Suprapubic skin (tissue), 4 donors: ENCODE results near the gene GNB1L. TPM values are rescaled to one million over a fixed set of nuclear protein-coding genes. Genes with fewer than 3 reads are reported as not detected.

Source experiments
- DNase-seq, 2 donors: peaks; one replicate each; pipeline ENCODE4 v3.0.0-alpha.2; 2019; ENCODE audit warnings: low spot score in 2 of 2
- H3K27ac ChIP-seq: fragments of 200-600 bp; sonication (generic); one replicate; pipeline ENCODE4 v1.5.1; 2019
- H3K27me3 ChIP-seq: fragments of 200-600 bp; sonication (generic); one replicate; pipeline ENCODE4 v1.5.1; 2019
- H3K36me3 ChIP-seq: fragments of 200-600 bp; sonication (generic); one replicate; pipeline ENCODE4 v1.5.1; 2019
- H3K4me1 ChIP-seq: fragments of 200-600 bp; sonication (generic); one replicate; pipeline ENCODE4 v1.5.1; 2019
- H3K4me3 ChIP-seq: fragments of 200-600 bp; sonication (generic); one replicate; pipeline ENCODE4 v1.5.1; 2019; ENCODE audit warnings: mild to moderate bottlenecking
- H3K9me3 ChIP-seq: fragments of 200-600 bp; sonication (generic); one replicate; pipeline ENCODE4 v1.5.1; 2019
- EP300 ChIP-seq: sonication (generic); formaldehyde crosslinking; IDR thresholded peaks from one replicate; pipeline ENCODE4 v1.6.1; 2017; ENCODE audit warnings: antibody characterized with exemption
- POLR2A ChIP-seq, 2 donors: fragments of 450-650 bp; IDR thresholded peaks; one replicate each; pipeline ENCODE4 v1.6.1; 2017; ENCODE audit warnings: antibody characterized with exemption in 2 of 2, mild to moderate bottlenecking in 2 of 2, moderate library complexity in 2 of 2
- POLR2AphosphoS5 ChIP-seq, 3 donors: sonication (generic); formaldehyde crosslinking; IDR thresholded peaks; one replicate each; pipeline ENCODE4 v1.6.1; 2017; ENCODE audit warnings: antibody characterized with exemption in 3 of 3
- WGBS: methylation state at CpG from one replicate; pipeline ENCODE4 v1.1.5; 2018; 5-methylcytosine and 5-hydroxymethylcytosine counted together
- total RNA-seq, 4 donors: library from RNA; depleted of rRNA; stranded (reverse); fragments of >200 nt; gene quantifications; one replicate each; pipeline ENCODE4 v1.1.0, GENCODE V29; 2016
- TF ChIP-seq, protein P1 (sequence below), 2 donors: fragments of 200-600 bp in 1 of 2; fragments of 450-650 bp in 1 of 2; sonication (generic) in 1 of 2; IDR thresholded peaks; one replicate each; pipeline ENCODE4 v1.5.1; 2016 to 2019; ENCODE audit warnings: antibody characterized with exemption in 2 of 2, mild to moderate bottlenecking in 1 of 2, moderate library complexity in 1 of 2

Gene GNB1L
- total RNA-seq, 4 donors from 2014 or later: 6.3 to 14.6 (median 10.9) TPM

DNA sequence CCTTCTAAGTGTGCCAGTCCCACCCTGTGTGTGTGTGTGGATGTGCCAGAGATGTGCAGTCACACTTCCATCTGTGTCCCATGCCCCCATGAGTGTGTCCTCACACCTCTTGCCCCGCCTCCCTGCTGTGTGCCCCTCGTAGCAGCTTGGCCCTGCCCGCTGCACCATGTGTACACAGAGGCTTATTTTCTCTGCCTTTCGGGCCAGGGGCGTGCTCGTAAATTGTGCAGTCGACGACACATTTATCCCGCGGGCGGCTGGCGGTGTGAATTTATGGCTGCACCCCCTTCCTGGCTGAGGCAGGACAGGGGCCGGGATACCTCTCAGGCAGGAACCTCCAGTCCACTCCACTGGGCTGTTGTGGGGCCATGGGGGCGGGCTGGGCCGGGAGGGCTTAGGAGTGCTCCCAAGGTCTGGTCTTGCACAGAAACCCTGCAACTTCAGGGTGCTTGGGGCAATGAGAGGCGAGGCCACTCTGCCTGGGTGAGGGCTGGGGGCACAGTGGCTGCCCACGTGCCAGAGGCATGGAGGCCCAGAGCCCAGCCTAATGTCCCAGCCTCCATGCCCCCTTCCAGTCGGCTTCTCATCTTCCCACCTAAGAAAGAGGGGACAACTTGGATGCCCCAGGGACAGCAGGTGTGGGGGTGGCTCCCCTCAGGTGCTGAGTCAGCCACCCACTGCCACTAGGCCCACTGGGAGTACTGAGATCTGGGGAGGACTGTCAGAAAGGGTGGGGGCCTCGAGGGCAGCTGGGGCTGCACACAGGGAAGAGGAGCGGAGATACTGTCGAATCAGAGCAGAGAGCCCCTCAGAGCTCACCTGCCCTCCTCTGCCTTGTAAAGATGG is 118.8 kb downstream of the GNB1L start:
- no peak for DNase-seq
- peaks cover 3% of the 10 kb centered on the region for H3K4me1 ChIP-seq
- TF ChIP-seq POLR2A (IDR thresholded peaks at IDR 0.05) (no peak), EP300 (no peak), POLR2AphosphoS5 (IDR thresholded peaks at IDR 0.05) (no peak)
- TF ChIP-seq, protein P1, sequence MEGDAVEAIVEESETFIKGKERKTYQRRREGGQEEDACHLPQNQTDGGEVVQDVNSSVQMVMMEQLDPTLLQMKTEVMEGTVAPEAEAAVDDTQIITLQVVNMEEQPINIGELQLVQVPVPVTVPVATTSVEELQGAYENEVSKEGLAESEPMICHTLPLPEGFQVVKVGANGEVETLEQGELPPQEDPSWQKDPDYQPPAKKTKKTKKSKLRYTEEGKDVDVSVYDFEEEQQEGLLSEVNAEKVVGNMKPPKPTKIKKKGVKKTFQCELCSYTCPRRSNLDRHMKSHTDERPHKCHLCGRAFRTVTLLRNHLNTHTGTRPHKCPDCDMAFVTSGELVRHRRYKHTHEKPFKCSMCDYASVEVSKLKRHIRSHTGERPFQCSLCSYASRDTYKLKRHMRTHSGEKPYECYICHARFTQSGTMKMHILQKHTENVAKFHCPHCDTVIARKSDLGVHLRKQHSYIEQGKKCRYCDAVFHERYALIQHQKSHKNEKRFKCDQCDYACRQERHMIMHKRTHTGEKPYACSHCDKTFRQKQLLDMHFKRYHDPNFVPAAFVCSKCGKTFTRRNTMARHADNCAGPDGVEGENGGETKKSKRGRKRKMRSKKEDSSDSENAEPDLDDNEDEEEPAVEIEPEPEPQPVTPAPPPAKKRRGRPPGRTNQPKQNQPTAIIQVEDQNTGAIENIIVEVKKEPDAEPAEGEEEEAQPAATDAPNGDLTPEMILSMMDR (IDR thresholded peaks at IDR 0.05): no peak
- no peak overlapping the region for H3K27ac ChIP-seq
- peaks cover 3% of the 10 kb centered on the region for H3K27me3 ChIP-seq
- no peaks in the 10 kb centered on the region for H3K9me3 ChIP-seq
- no peaks in the 10 kb centered on the region for H3K36me3 ChIP-seq
- 86% methylated on average over 17 of the region's 21 CpGs for WGBS
- no peak overlapping the region for H3K4me3 ChIP-seq

DNA sequence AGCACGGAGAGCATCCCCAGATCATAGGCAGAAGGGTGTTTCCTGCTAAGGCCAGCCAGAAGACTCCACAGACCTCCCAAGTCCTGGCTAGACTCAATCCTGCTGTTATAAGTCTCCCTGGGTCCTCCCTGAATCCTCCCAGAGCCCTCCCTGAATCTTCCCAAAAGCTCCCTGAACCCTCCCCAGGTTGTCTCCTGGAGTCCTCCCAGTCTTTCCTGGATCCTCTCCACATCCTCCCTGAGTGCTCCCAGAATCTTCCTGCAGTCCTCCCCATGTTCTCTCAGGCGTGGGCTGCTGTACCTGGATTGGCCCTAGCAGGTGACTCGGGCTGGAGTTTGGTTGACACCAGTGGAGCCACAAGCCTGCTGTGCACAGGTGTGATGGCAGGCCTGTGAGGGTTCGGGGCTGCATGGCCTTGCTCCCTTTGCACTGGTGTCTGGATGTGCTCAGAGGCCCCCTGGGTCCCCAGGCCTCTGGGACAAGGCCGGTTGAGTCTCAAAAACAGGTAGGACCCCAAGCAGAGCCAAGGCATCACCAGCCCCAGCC is 119.8 kb downstream of the GNB1L start:
- no peaks in the 10 kb centered on the region for H3K9me3 ChIP-seq
- H3K27me3 ChIP-seq: peaks cover 3% of the 10 kb centered on the region
- H3K27ac ChIP-seq: no peak overlapping the region
- TF ChIP-seq, protein P1 (IDR thresholded peaks at IDR 0.05): no peak
- TF ChIP-seq POLR2AphosphoS5 (IDR thresholded peaks at IDR 0.05) (no peak), EP300 (no peak), POLR2A (IDR thresholded peaks at IDR 0.05) (no peak)
- WGBS: 100% methylated on average over 2 of the region's 5 CpGs
- no peak overlapping the region for H3K4me3 ChIP-seq
- DNase-seq: no peak
- H3K36me3 ChIP-seq: no peaks in the 10 kb centered on the region
- peaks cover 10% of the 10 kb centered on the region for H3K4me1 ChIP-seq

DNA sequence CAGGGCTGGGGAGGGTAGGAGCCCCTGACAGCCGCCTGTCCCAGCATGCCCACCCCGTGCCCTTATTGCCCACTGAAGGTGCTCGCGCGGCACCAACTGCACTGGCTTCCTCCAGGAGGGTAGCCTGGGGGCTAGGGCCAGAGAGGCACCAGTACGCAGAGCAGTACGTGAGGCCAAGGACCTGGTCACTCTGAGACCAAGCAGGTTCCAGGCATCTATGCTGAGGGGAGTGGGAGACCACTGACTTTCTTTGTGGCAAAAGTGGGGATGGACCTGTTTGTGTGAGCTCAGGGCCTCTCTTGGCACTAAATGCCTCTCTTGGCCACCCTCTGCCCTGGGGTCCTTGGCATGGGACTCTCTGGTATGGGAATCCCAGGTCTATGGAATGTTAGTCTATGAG is 120.5 kb downstream of the GNB1L start:
- no peak for DNase-seq
- H3K27ac ChIP-seq: no peak overlapping the region
- no peaks in the 10 kb centered on the region for H3K36me3 ChIP-seq
- 100% methylated on average over 1 of the region's 7 CpGs for WGBS
- H3K9me3 ChIP-seq: no peaks in the 10 kb centered on the region
- H3K4me1 ChIP-seq: peaks cover 10% of the 10 kb centered on the region
- no peak for TF ChIP-seq POLR2AphosphoS5 (IDR thresholded peaks at IDR 0.05)
- TF ChIP-seq EP300: no peak
- TF ChIP-seq, protein P1 (IDR thresholded peaks at IDR 0.05): no peak
- H3K27me3 ChIP-seq: peaks cover 3% of the 10 kb centered on the region
- H3K4me3 ChIP-seq: no peak overlapping the region

DNA sequence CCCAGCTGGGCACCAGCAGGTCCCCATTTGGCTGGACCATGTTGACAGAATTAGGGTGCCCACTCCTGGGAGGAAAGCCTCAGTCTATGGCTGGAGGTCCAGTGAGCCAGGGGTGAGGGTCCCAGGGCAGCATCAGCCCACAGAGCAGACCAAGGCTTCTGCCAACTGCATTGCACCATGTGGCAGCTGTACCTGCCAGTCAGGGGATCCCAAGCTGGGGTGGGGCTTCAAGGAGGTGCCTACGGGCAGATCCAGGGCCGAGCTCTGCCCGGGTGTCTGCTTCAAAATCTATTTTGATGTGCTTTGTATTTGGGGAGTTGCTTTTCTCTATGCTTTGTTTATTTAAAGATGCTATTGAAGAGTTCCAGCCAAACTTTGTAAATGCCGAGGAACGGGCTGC is 120.9 kb downstream of the GNB1L start:
- H3K27me3 ChIP-seq: peaks cover 2% of the 10 kb centered on the region
- no peaks in the 10 kb centered on the region for H3K36me3 ChIP-seq
- WGBS: 70% methylated on average over 5 of the region's 5 CpGs
- no peak overlapping the region for H3K27ac ChIP-seq
- TF ChIP-seq, protein P1 (IDR thresholded peaks at IDR 0.05): no peak
- no peak for TF ChIP-seq POLR2A (IDR thresholded peaks at IDR 0.05)
- TF ChIP-seq POLR2AphosphoS5 (IDR thresholded peaks at IDR 0.05): no peak
- no peak overlapping the region for H3K4me3 ChIP-seq
- peaks cover 10% of the 10 kb centered on the region for H3K4me1 ChIP-seq
- no peak for DNase-seq
- H3K9me3 ChIP-seq: no peaks in the 10 kb centered on the region

Other genes starting within 250 kb of the GNB1L start
- gene SEPTIN5, start 140.4 kb downstream of the GNB1L start, total RNA-seq: 100 to 1,000 TPM in 3 of 4 donors, 10 to 100 TPM in 1; 89.0 to 147 (median 129) TPM
- gene GP1BB, start 131.3 kb downstream of the GNB1L start, total RNA-seq: 10 to 100 TPM; 14.7 to 28.7 (median 19.4) TPM
- gene TBX1, start 94.1 kb downstream of the GNB1L start, total RNA-seq: 1 to 10 TPM; 1.6 to 7.0 (median 4.8) TPM
- 10 to 100 TPM; 21.8 to 46.2 (median 32.4) TPM for gene RTL10, start within 50 bp of the GNB1L start, total RNA-seq
- gene COMT, start 86.9 kb upstream of the GNB1L start, total RNA-seq: 100 to 1,000 TPM; 206 to 293 (median 246) TPM
- 10 to 100 TPM in 2 of 4 donors, 1 to 10 TPM in 2; 8.4 to 33.2 (median 15.7) TPM for gene TXNRD2, start 86.9 kb upstream of the GNB1L start, total RNA-seq
- 10 to 100 TPM; 22.9 to 38.4 (median 26.0) TPM for gene ARVCF, start 161.9 kb upstream of the GNB1L start, total RNA-seq
- 10 to 100 TPM; 23.1 to 31.9 (median 26.8) TPM for gene TANGO2, start 166.2 kb upstream of the GNB1L start, total RNA-seq
- gene DGCR8, start 225.4 kb upstream of the GNB1L start, total RNA-seq: 10 to 100 TPM; 22.4 to 69.1 (median 38.0) TPM